Measurements from ENCODE around the gene FOXG1. TPM values are rescaled to one million over a fixed set of nuclear protein-coding genes. Genes with fewer than 3 reads are reported as not detected.
A peak's percentile ranks its signal among the peaks of the same experiment; 100 is the strongest.

Gene FOXG1
- total RNA-seq, 1 experiment from 2014 or later = not detected

- H3K4me2 ChIP-seq (ENCODE audit: low read length) = peak overlapping the region; percentile 62
- BruUV-seq (replicated peaks) = no TSS peak
- no peaks in the 10 kb centered on the region for H3K9me3 ChIP-seq (ENCODE audit: low read length)
- intact Hi-C loops (cut with micrococcal nuclease) = loop anchor here (2.0 kb wide), 1 partner anchor 66 kb away; no protein-coding TSS in a partner anchor
- no peak overlapping the region for H3K4me3 ChIP-seq (ENCODE audit: low read length)
- H2AFZ ChIP-seq (ENCODE audit: low read length) = peak overlapping the region; percentile 66
- no peaks in the 10 kb centered on the region for H3K27me3 ChIP-seq (ENCODE audit: low read length)
- no peaks in the 10 kb centered on the region for H3K9me2 ChIP-seq (replicated peaks; ENCODE audit: low read length)
- ATAC-seq (peak; percentile 40; the same call in 1 of the 2 replicates), DNase-seq (peak; percentile 49)
- H3K4me1 ChIP-seq (ENCODE audit: insufficient read depth, low read length) = peaks cover 27% of the 10 kb centered on the region
- no peaks in the 10 kb centered on the region for H3K36me3 ChIP-seq (ENCODE audit: low read depth, low read length)
- ChIA-PET POLR2A (ENCODE audit: unreplicated experiment) (no interaction called here), CTCF (no interaction called here)
- H3K9ac ChIP-seq (ENCODE audit: low read length) = no peak overlapping the region
- no peaks in the 10 kb centered on the region for H4K20me1 ChIP-seq (ENCODE audit: low read length)
- H3K27ac ChIP-seq (ENCODE audit: low read length) = no peak overlapping the region
- no peaks in the 10 kb centered on the region for H3K79me2 ChIP-seq (ENCODE audit: low read length)
- TF ChIP-seq EZH2 (IDR thresholded peaks at IDR 0.05; ENCODE audit: low read length, unreplicated experiment) = no peak
- no peak for TF ChIP-seq EZH2phosphoT487 (IDR thresholded peaks at IDR 0.05; ENCODE audit: borderline replicate concordance, low read length)
- TF ChIP-seq, protein P1, sequence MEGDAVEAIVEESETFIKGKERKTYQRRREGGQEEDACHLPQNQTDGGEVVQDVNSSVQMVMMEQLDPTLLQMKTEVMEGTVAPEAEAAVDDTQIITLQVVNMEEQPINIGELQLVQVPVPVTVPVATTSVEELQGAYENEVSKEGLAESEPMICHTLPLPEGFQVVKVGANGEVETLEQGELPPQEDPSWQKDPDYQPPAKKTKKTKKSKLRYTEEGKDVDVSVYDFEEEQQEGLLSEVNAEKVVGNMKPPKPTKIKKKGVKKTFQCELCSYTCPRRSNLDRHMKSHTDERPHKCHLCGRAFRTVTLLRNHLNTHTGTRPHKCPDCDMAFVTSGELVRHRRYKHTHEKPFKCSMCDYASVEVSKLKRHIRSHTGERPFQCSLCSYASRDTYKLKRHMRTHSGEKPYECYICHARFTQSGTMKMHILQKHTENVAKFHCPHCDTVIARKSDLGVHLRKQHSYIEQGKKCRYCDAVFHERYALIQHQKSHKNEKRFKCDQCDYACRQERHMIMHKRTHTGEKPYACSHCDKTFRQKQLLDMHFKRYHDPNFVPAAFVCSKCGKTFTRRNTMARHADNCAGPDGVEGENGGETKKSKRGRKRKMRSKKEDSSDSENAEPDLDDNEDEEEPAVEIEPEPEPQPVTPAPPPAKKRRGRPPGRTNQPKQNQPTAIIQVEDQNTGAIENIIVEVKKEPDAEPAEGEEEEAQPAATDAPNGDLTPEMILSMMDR (conservative IDR thresholded peaks at IDR 0.05; ENCODE audit: low read depth, low read length) = no peak
- H3F3A ChIP-seq (ENCODE audit: low read length, unreplicated experiment) = peaks cover 4% of the 10 kb centered on the region
Measured at GRCh38 chr14:28742171-28742846, 24.3 kb upstream of the FOXG1 start.

DNA sequence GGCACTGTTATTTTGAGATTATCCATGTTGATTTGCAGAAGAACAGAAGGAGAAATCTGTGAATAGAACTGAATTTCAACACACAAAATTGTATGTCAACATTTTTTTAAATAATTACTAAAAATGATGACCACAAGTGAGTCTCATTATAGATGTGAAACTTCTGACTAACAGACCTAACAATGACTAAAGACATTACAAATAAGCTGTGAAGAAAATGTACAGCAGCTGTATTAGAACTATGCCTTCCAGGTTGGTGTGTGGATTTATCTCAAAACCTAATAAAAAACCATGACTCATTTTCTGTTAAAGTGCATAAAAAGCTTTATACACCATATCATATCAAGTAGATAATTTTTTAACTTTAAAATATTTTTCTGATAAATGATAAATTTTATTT, 22.5 kb upstream of the FOXG1 start:
- CTCF ChIA-PET = no interaction called here
- intact Hi-C loops (cut with micrococcal nuclease) = no loop called here
- no peaks in the 10 kb centered on the region for H3K79me2 ChIP-seq (ENCODE audit: low read length)
- POLR2A ChIA-PET (ENCODE audit: unreplicated experiment) = no interaction called here
- peak overlapping the region; percentile 3; the same call in 1 of the 2 replicates for H3K9ac ChIP-seq (ENCODE audit: low read length)
- peak overlapping the region; percentile 43 for H3K4me2 ChIP-seq (ENCODE audit: low read length)
- DNase-seq (peak; percentile 82), ATAC-seq (peak; percentile 89)
- no TSS peak for BruUV-seq (replicated peaks)
- TF ChIP-seq EZH2 (IDR thresholded peaks at IDR 0.05; ENCODE audit: low read length, unreplicated experiment) (no peak), EZH2phosphoT487 (IDR thresholded peaks at IDR 0.05; ENCODE audit: borderline replicate concordance, low read length) (no peak)
- TF ChIP-seq, protein P1 (conservative IDR thresholded peaks at IDR 0.05; ENCODE audit: low read depth, low read length) = no peak
- H3K27me3 ChIP-seq (ENCODE audit: low read length) = no peaks in the 10 kb centered on the region
- H2AFZ ChIP-seq (ENCODE audit: low read length) = no peak overlapping the region
- H3K36me3 ChIP-seq (ENCODE audit: low read depth, low read length) = no peaks in the 10 kb centered on the region
- peaks cover 27% of the 10 kb centered on the region for H3K4me1 ChIP-seq (ENCODE audit: insufficient read depth, low read length)
- H3F3A ChIP-seq (ENCODE audit: low read length, unreplicated experiment) = peaks cover 4% of the 10 kb centered on the region
- H3K4me3 ChIP-seq (ENCODE audit: low read length) = no peak overlapping the region
- peak overlapping the region; percentile 73 for H3K27ac ChIP-seq (ENCODE audit: low read length)
- H3K9me3 ChIP-seq (ENCODE audit: low read length) = no peaks in the 10 kb centered on the region
- H3K9me2 ChIP-seq (replicated peaks; ENCODE audit: low read length) = no peaks in the 10 kb centered on the region
- H4K20me1 ChIP-seq (ENCODE audit: low read length) = no peaks in the 10 kb centered on the region

GRCh38 chr14:28745176-28745575, 21.4 kb upstream of the FOXG1 start:
- H3K27ac ChIP-seq (ENCODE audit: low read length) = no peak overlapping the region
- H3F3A ChIP-seq (ENCODE audit: low read length, unreplicated experiment) = peaks cover 4% of the 10 kb centered on the region
- no peaks in the 10 kb centered on the region for H4K20me1 ChIP-seq (ENCODE audit: low read length)
- H3K4me2 ChIP-seq (ENCODE audit: low read length) = no peak overlapping the region
- H3K36me3 ChIP-seq (ENCODE audit: low read depth, low read length) = no peaks in the 10 kb centered on the region
- intact Hi-C loops (cut with micrococcal nuclease) = loop anchor here (5.0 kb wide), 1 partner anchor 348 kb away; no protein-coding TSS in a partner anchor
- no peaks in the 10 kb centered on the region for H3K9me3 ChIP-seq (ENCODE audit: low read length)
- no peaks in the 10 kb centered on the region for H3K9me2 ChIP-seq (replicated peaks; ENCODE audit: low read length)
- no TSS peak for BruUV-seq (replicated peaks)
- TF ChIP-seq, protein P1 (conservative IDR thresholded peaks at IDR 0.05; ENCODE audit: low read depth, low read length) = no peak
- TF ChIP-seq EZH2phosphoT487 (IDR thresholded peaks at IDR 0.05; ENCODE audit: borderline replicate concordance, low read length) (no peak), EZH2 (IDR thresholded peaks at IDR 0.05; ENCODE audit: low read length, unreplicated experiment) (no peak)
- H3K79me2 ChIP-seq (ENCODE audit: low read length) = no peaks in the 10 kb centered on the region
- ATAC-seq = no peak
- H3K27me3 ChIP-seq (ENCODE audit: low read length) = no peaks in the 10 kb centered on the region
- DNase-seq = no peak
- POLR2A ChIA-PET (ENCODE audit: unreplicated experiment) = no interaction called here
- H3K4me1 ChIP-seq (ENCODE audit: insufficient read depth, low read length) = peaks cover 27% of the 10 kb centered on the region
- CTCF ChIA-PET = no interaction called here
- H2AFZ ChIP-seq (ENCODE audit: low read length) = no peak overlapping the region
- H3K9ac ChIP-seq (ENCODE audit: low read length) = no peak overlapping the region
- H3K4me3 ChIP-seq (ENCODE audit: low read length) = no peak overlapping the region

Data from PC-3 (cell line).